Liver (tissue), 9 donors: Measurements from ENCODE around the gene UNG. TPM values are rescaled to one million over a fixed set of nuclear protein-coding genes. Genes with fewer than 3 reads are reported as not detected.

Experiments
- DNase-seq: peaks from one replicate; pipeline ENCODE4 v3.0.0-alpha.2; 2017; ENCODE audit warnings: low spot score
- H3K27ac ChIP-seq, 2 donors: one replicate each; pipeline ENCODE4 v1.7.0; 2013; ENCODE audit warnings: inconsistent platforms in 2 of 2, low read length in 2 of 2, control low read depth in 1 of 2, low read depth in 1 of 2, mild to moderate bottlenecking in 1 of 2
- H3K27me3 ChIP-seq, 4 donors: one replicate each; pipeline versions ENCODE4 v1.6.1 to v1.7.0; 2013; ENCODE audit warnings: low read length in 3 of 4, inconsistent platforms in 1 of 4, mild to moderate bottlenecking in 1 of 4, moderate library complexity in 1 of 4; ENCODE audit not compliant: control insufficient read depth in 4 of 4, insufficient read depth in 4 of 4
- H3K36me3 ChIP-seq, 4 donors: one replicate each; pipeline versions ENCODE4 v1.6.1 to v1.7.0; 2013; ENCODE audit warnings: low read length in 3 of 4, mild to moderate bottlenecking in 3 of 4, low read depth in 1 of 4, moderate library complexity in 1 of 4; ENCODE audit not compliant: control insufficient read depth in 4 of 4, insufficient read depth in 3 of 4
- H3K4me1 ChIP-seq, 4 donors: one replicate each; pipeline versions ENCODE4 v1.6.1 to v1.7.0; 2013; ENCODE audit warnings: low read length in 3 of 4, mild to moderate bottlenecking in 3 of 4, moderate library complexity in 1 of 4; ENCODE audit not compliant: control insufficient read depth in 4 of 4, insufficient read depth in 4 of 4
- H3K4me3 ChIP-seq, 3 donors: one replicate each; pipeline versions ENCODE4 v1.6.1 to v1.7.0; 2013; ENCODE audit warnings: low read length in 3 of 3, control low read depth in 1 of 3, low read depth in 1 of 3, mild to moderate bottlenecking in 1 of 3
- H3K9ac ChIP-seq, 2 donors: one replicate each; pipeline ENCODE4 v1.7.0; 2013; ENCODE audit warnings: low read length in 2 of 2, mild to moderate bottlenecking in 2 of 2, moderate library complexity in 2 of 2, control low read depth in 1 of 2, low read depth in 1 of 2
- H3K9me3 ChIP-seq, 4 donors: one replicate each; pipeline versions ENCODE4 v1.6.1 to v1.7.0; 2013; ENCODE audit warnings: low read length in 3 of 4; ENCODE audit not compliant: control insufficient read depth in 4 of 4
- CTCF ChIP-seq: fragments of 150-350 bp; IDR thresholded peaks from 2 replicates; pipeline ENCODE4 v1.5.1; 2017; ENCODE audit warnings: improper control_type of control experiment, low read depth, low read length; ENCODE audit not compliant: missing input control
- EGR1 ChIP-seq, 2 donors: IDR thresholded peaks; 2 replicates each; pipeline ENCODE4 v1.6.1; 2016 to 2018; ENCODE audit warnings: antibody characterized with exemption in 2 of 2, low read depth in 2 of 2
- FOXA2 ChIP-seq: IDR thresholded peaks from 2 replicates; pipeline ENCODE4 v1.6.1; 2016; ENCODE audit warnings: antibody characterized with exemption
- HNF4A ChIP-seq, 2 donors: conservative IDR thresholded peaks; 2 replicates each; pipeline ENCODE4 v1.6.1; 2016; ENCODE audit warnings: antibody characterized with exemption in 2 of 2, mild to moderate bottlenecking in 2 of 2
- HNF4G ChIP-seq: IDR thresholded peaks from 2 replicates; pipeline ENCODE4 v1.6.1; 2016; ENCODE audit warnings: antibody characterized with exemption
- JUND ChIP-seq, 2 donors: IDR thresholded peaks; 2 replicates each; pipeline ENCODE4 v1.6.1; 2016; ENCODE audit warnings: antibody characterized with exemption in 2 of 2
- MAX ChIP-seq: IDR thresholded peaks from 2 replicates; pipeline ENCODE4 v1.6.1; 2016; ENCODE audit warnings: antibody characterized with exemption
- NR2F2 ChIP-seq: IDR thresholded peaks from 2 replicates; pipeline ENCODE4 v1.6.1; 2016; ENCODE audit warnings: antibody characterized with exemption
- RAD21 ChIP-seq, 2 donors: IDR thresholded peaks; 2 replicates each; pipeline ENCODE4 v1.6.1; 2016; ENCODE audit warnings: antibody characterized with exemption in 2 of 2, mild to moderate bottlenecking in 2 of 2
- REST ChIP-seq: IDR thresholded peaks from 2 replicates; pipeline ENCODE4 v1.6.1; 2016; ENCODE audit warnings: antibody characterized with exemption, mild to moderate bottlenecking
- RXRA ChIP-seq, 2 donors: IDR thresholded peaks; 2 replicates each; pipeline ENCODE4 v1.6.1; 2017 to 2018; ENCODE audit warnings: antibody characterized with exemption in 2 of 2, mild to moderate bottlenecking in 1 of 2
- SP1 ChIP-seq: IDR thresholded peaks from 2 replicates; pipeline ENCODE4 v1.6.1; 2018; ENCODE audit warnings: antibody characterized with exemption, mild to moderate bottlenecking
- TAF1 ChIP-seq: conservative IDR thresholded peaks from 2 replicates; pipeline ENCODE4 v1.6.1; 2016; ENCODE audit warnings: antibody characterized with exemption, mild to moderate bottlenecking
- ZBTB33 ChIP-seq: IDR thresholded peaks from 2 replicates; pipeline ENCODE4 v1.6.1; 2016; ENCODE audit warnings: antibody characterized with exemption
- WGBS: extraction: QIAGEN DNeasy Blood & Tissue Kit; methylation state at CpG from one replicate; pipeline ENCODE4 v1.1.7; 2013; 5-methylcytosine and 5-hydroxymethylcytosine counted together
- polyA plus RNA-seq, 2 donors: library from polyadenylated mRNA; stranded (reverse) in 1 of 2; unstranded in 1 of 2; fragments of 200-250 nt in 1 of 2; fragments of >200 nt in 1 of 2; fragmentation: Nextera tagmentation in 1 of 2; extraction: Ambion mirVana in 1 of 2; gene quantifications; one replicate each; pipeline versions ENCODE4 v1.2.1 to v1.2.3, GENCODE V29; 2013 to 2015
- total RNA-seq, 2 donors: library from RNA; depleted of rRNA; stranded (reverse); fragments of >200 nt; gene quantifications; one replicate each; pipeline ENCODE4 v1.2.3, GENCODE V29; 2014
- TF ChIP-seq, protein P1 (sequence below): IDR thresholded peaks from 2 replicates; pipeline ENCODE4 v1.6.1; 2016; ENCODE audit warnings: antibody characterized with exemption
- donor health status: healthy.
- donor health status: healthy.
- donor health status: healthy.
- donor health status: healthy.
- donor health status: healthy.

UNG gene
- total and polyA plus RNA-seq, 4 donors, result 9.4 to 22.1 (median 14.9) TPM

- Histone ChIP-seq H3K27ac (peak overlapping the region in 1 of 2 donors; percentile 23), H3K4me3 (no peak overlapping the region), H3K27me3 (no peaks in the 10 kb centered on the region), H3K36me3 (peaks cover 0 to 2% (median 0%) of the 10 kb centered on the region in 4 donors), H3K9me3 (no peaks in the 10 kb centered on the region), H3K4me1 (peaks cover 14 to 47% (median 40%) of the 10 kb centered on the region in 4 donors), H3K9ac (no peak overlapping the region)
- TF ChIP-seq HNF4A (conservative IDR thresholded peaks at IDR 0.05), result peak; percentile 43 to 77
- TF ChIP-seq, protein P1, sequence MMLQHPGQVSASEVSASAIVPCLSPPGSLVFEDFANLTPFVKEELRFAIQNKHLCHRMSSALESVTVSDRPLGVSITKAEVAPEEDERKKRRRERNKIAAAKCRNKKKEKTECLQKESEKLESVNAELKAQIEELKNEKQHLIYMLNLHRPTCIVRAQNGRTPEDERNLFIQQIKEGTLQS, result no peak
- TF ChIP-seq RXRA (IDR thresholded peaks at IDR 0.05), result peak; percentile 86 to 97
- no peak for TF ChIP-seq NR2F2
- TF ChIP-seq SP1, result peak; percentile 49
- no peak for DNase-seq
- WGBS, result 76% methylated on average over 3 of the region's 3 CpGs
Measured at GRCh38 chr12:109121346-109121880, 24.0 kb downstream of the UNG start.

DNA sequence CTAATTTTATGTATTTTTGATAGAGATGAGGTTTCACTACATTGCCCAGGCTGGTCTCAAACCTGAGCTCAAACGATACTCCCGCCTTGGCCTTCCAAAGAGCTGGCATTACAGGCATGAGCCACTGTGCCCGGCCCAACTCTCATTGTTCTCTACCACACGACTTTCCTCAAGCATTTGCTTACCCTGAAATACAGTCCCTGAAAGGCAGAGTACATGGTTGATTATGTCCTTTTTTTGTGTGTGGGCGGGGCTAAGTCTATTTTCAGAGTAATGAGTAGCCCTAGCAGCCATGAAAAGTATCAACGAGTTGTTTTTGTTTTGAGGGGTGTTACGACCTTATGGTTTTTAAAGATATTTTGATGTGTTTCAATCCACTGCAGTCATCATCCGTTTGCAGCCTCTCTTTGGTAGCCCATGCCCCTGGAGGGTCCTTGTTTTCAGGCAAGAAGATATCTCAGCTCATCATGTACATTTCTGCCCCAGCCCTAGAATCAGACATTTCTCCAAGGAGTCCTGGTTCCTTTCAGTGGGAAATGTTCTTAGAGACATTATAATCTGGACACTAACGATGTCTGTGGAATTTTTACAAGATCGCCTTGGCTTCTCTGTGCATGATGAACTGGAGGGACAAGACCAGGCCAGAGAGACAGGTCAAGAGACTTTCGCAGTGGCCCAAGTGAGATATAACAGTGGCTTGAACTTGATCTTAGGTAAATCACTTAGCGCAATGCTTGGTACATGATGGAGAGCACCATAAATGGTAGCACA lies 27.7 kb downstream of the UNG start:
- no peak overlapping the region for H3K9ac ChIP-seq
- H3K9me3 ChIP-seq, result no peaks in the 10 kb centered on the region
- TF ChIP-seq JUND (IDR thresholded peaks at IDR 0.05) (no peak), TAF1 (no peak), HNF4G (no peak), MAX (no peak), NR2F2 (no peak), SP1 (no peak), RXRA (IDR thresholded peaks at IDR 0.05) (no peak), EGR1 (IDR thresholded peaks at IDR 0.05; ENCODE audit: low read depth in 2 of 2) (no peak), FOXA2 (no peak), REST (no peak), CTCF (no peak), ZBTB33 (no peak), RAD21 (IDR thresholded peaks at IDR 0.05) (no peak)
- TF ChIP-seq, protein P1, result no peak
- WGBS, result 90% methylated on average over 12 of the region's 12 CpGs
- H3K27me3 ChIP-seq, result no peaks in the 10 kb centered on the region
- no peak overlapping the region for H3K27ac ChIP-seq
- H3K4me1 ChIP-seq, result peaks cover 7 to 49% (median 44%) of the 10 kb centered on the region in 4 donors
- DNase-seq, result no peak
- H3K36me3 ChIP-seq, result peaks cover 0 to 2% (median 0%) of the 10 kb centered on the region in 4 donors
- no peak overlapping the region for H3K4me3 ChIP-seq
